Neural progenitor cell (in vitro differentiated cells): ENCODE measurements around the gene FSTL1. TPM values are rescaled to one million over a fixed set of nuclear protein-coding genes. Genes with fewer than 3 reads are reported as not detected.

Source experiments
- DNase-seq: peaks from one replicate; pipeline ENCODE4 v3.0.0-alpha.2; 2016; ENCODE audit warnings: low spot score
- H2AFZ ChIP-seq: fragments of 200-600 bp; sonication (generic); replicated peaks from 2 replicates; pipeline ENCODE4 v1.6.1; 2016; ENCODE audit warnings: antibody characterized with exemption
- H3F3A ChIP-seq: fragments of 200-600 bp; sonication (generic); 2 replicates; pipeline ENCODE4 v1.6.1; 2016; ENCODE audit warnings: antibody characterized with exemption, low read depth
- H3K27ac ChIP-seq: fragments of 200-600 bp; sonication (generic); 2 replicates; pipeline ENCODE4 v1.5.1; 2016; ENCODE audit warnings: mild to moderate bottlenecking
- H3K27me3 ChIP-seq: fragments of 200-600 bp; sonication (generic); 2 replicates; pipeline ENCODE4 v1.6.1; 2016; ENCODE audit warnings: mild to moderate bottlenecking, moderate library complexity
- H3K36me3 ChIP-seq: fragments of 200-600 bp; sonication (generic); 2 replicates; pipeline ENCODE4 v1.5.1; 2016
- H3K4me1 ChIP-seq: fragments of 200-600 bp; sonication (generic); 2 replicates; pipeline ENCODE4 v1.6.1; 2016; ENCODE audit warnings: mixed run types
- H3K4me2 ChIP-seq: fragments of 200-600 bp; sonication (generic); 2 replicates; pipeline ENCODE4 v1.6.1; 2016
- H3K4me3 ChIP-seq: fragments of 200-600 bp; sonication (generic); 2 replicates; pipeline ENCODE4 v1.5.1; 2016
- H3K79me2 ChIP-seq: fragments of 200-600 bp; sonication (generic); 2 replicates; pipeline ENCODE4 v1.6.1; 2016; ENCODE audit warnings: low read depth
- H3K9ac ChIP-seq: fragments of 200-600 bp; sonication (generic); 2 replicates; pipeline ENCODE4 v1.6.1; 2016
- H3K9me3 ChIP-seq: fragments of 200-600 bp; sonication (generic); 2 replicates; pipeline ENCODE4 v1.5.1; 2016; ENCODE audit warnings: low read depth
- H4K20me1 ChIP-seq: fragments of 200-600 bp; sonication (generic); 2 replicates; pipeline ENCODE4 v1.6.1; 2016; ENCODE audit warnings: low read depth
- H3K27ac Mint-ChIP-seq: 3 replicates; pipeline ENCODE4 v1.8.0; 2021; ENCODE audit warnings: mixed read lengths
- H3K27me3 Mint-ChIP-seq: 2 replicates; pipeline ENCODE4 v1.8.0; 2022; ENCODE audit warnings: low read depth, mild to moderate bottlenecking, inconsistent platforms, moderate library complexity, mixed read lengths; ENCODE audit not compliant: insufficient read depth
- H3K36me3 Mint-ChIP-seq: 3 replicates; pipeline ENCODE4 v1.8.0; 2021; ENCODE audit warnings: mixed read lengths
- H3K4me1 Mint-ChIP-seq: 3 replicates; pipeline ENCODE4 v1.8.0; 2021; ENCODE audit warnings: mixed read lengths
- H3K4me3 Mint-ChIP-seq: 3 replicates; pipeline ENCODE4 v1.8.0; 2021; ENCODE audit warnings: mild to moderate bottlenecking, moderate library complexity, mixed read lengths
- H3K9me3 Mint-ChIP-seq: 3 replicates; pipeline ENCODE4 v1.8.0; 2020; ENCODE audit warnings: mixed read lengths
- CTCF ChIP-seq: fragments of 200-600 bp; sonication (generic); IDR thresholded peaks from 2 replicates; pipeline ENCODE4 v1.5.1; 2017; ENCODE audit warnings: antibody characterized with exemption, mild to moderate bottlenecking
- EZH2 ChIP-seq: fragments of 200-600 bp; sonication (generic); IDR thresholded peaks from 2 replicates; pipeline ENCODE4 v1.6.1; 2017; ENCODE audit warnings: antibody characterized with exemption, mild to moderate bottlenecking, moderate library complexity
- EZH2phosphoT487 ChIP-seq: fragments of 200-600 bp; sonication (generic); IDR thresholded peaks from 2 replicates; pipeline ENCODE4 v1.6.1; 2017; ENCODE audit warnings: antibody characterized with exemption
- total RNA-seq: library from RNA; depleted of rRNA; stranded (reverse); fragments of >200 nt; gene quantifications from 2 replicates; pipeline ENCODE4 v1.2.3, GENCODE V29; 2015; ENCODE audit warnings: low replicate concordance

The FSTL1 gene
- total RNA-seq, 1 donor from 2014 or later: 327 TPM

GRCh38 chr3:120353463-120353862 lies 97.3 kb downstream of the FSTL1 start:
- Histone ChIP-seq H3K9me3 (no peaks in the 10 kb centered on the region), H3F3A (peaks cover 7% of the 10 kb centered on the region), H3K79me2 (peaks cover 1% of the 10 kb centered on the region), H2AFZ (no peak overlapping the region), H3K4me1 (peaks cover 10% of the 10 kb centered on the region), H3K4me3 (no peak overlapping the region), H4K20me1 (no peaks in the 10 kb centered on the region), H3K27me3 (peaks cover 15% of the 10 kb centered on the region), H3K9ac (no peak overlapping the region), H3K36me3 (no peaks in the 10 kb centered on the region), H3K4me2 (no peak overlapping the region), H3K27ac (no peak overlapping the region)
- no peak for DNase-seq
- Mint-ChIP-seq H3K4me3 (no peak overlapping the region), H3K27me3 (no peaks in the 10 kb centered on the region), H3K9me3 (no peaks in the 10 kb centered on the region), H3K36me3 (no peaks in the 10 kb centered on the region), H3K4me1 (peaks cover 6% of the 10 kb centered on the region), H3K27ac (no peak overlapping the region)
- TF ChIP-seq CTCF (no peak), EZH2phosphoT487 (no peak), EZH2 (no peak)

DNA sequence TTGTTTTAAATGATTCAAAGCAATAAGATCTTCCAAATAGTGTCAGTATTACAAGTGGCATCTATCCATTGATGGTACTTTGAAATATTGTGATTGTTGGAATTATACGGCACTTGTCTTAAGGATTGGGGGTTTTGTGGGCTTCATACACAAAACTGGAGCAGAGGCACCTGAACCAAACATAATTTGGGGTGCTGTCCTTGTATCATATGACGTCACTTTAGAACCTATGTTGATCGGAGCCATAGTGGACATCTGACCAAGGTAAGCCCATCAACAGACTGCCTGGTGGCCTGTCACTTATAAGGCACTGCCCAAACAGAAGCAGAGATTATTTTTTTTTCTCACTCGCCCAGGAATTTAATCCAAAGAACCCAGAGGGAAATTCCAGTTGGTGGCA lies 98.8 kb downstream of the FSTL1 start:
- peaks cover 24% of the 10 kb centered on the region for H3K27me3 ChIP-seq
- Mint-ChIP-seq H3K27ac (no peak overlapping the region), H3K4me3 (no peak overlapping the region), H3K9me3 (no peaks in the 10 kb centered on the region), H3K36me3 (no peaks in the 10 kb centered on the region), H3K4me1 (peaks cover 18% of the 10 kb centered on the region), H3K27me3 (no peaks in the 10 kb centered on the region)
- H3K9me3 ChIP-seq: no peaks in the 10 kb centered on the region
- H3K27ac ChIP-seq: no peak overlapping the region
- H3K4me1 ChIP-seq: peaks cover 17% of the 10 kb centered on the region
- H3K36me3 ChIP-seq: no peaks in the 10 kb centered on the region
- no peak for DNase-seq
- H2AFZ ChIP-seq: no peak overlapping the region
- H3K79me2 ChIP-seq: peaks cover 13% of the 10 kb centered on the region
- no peaks in the 10 kb centered on the region for H4K20me1 ChIP-seq
- TF ChIP-seq CTCF (no peak), EZH2 (no peak), EZH2phosphoT487 (no peak)
- no peak overlapping the region for H3K4me3 ChIP-seq
- peaks cover 7% of the 10 kb centered on the region for H3F3A ChIP-seq
- no peak overlapping the region for H3K4me2 ChIP-seq
- no peak overlapping the region for H3K9ac ChIP-seq

- Histone ChIP-seq H3K27ac (no peak overlapping the region), H4K20me1 (no peaks in the 10 kb centered on the region), H2AFZ (no peak overlapping the region), H3K79me2 (peaks cover 28% of the 10 kb centered on the region), H3K4me3 (no peak overlapping the region), H3K4me2 (peak overlapping the region; percentile 90), H3K9me3 (no peaks in the 10 kb centered on the region), H3K36me3 (no peaks in the 10 kb centered on the region), H3K9ac (no peak overlapping the region), H3K4me1 (peaks cover 17% of the 10 kb centered on the region), H3K27me3 (peaks cover 24% of the 10 kb centered on the region), H3F3A (peaks cover 7% of the 10 kb centered on the region)
- no peak for TF ChIP-seq EZH2phosphoT487
- no peak for TF ChIP-seq EZH2
- no peak for TF ChIP-seq CTCF
- no peaks in the 10 kb centered on the region for H3K9me3 Mint-ChIP-seq
- no peak for DNase-seq
- H3K27ac Mint-ChIP-seq: no peak overlapping the region
- peaks cover 10% of the 10 kb centered on the region for H3K36me3 Mint-ChIP-seq
- H3K4me3 Mint-ChIP-seq: peak overlapping the region; percentile 95
- H3K27me3 Mint-ChIP-seq: no peaks in the 10 kb centered on the region
- H3K4me1 Mint-ChIP-seq: peaks cover 23% of the 10 kb centered on the region
Observed at GRCh38 chr3:120350401-120350941, 100.3 kb downstream of the FSTL1 start.
